IMR-90 (cell line): Measurements from ENCODE around the gene ETHE1. TPM values are rescaled to one million over a fixed set of nuclear protein-coding genes. Genes with fewer than 3 reads are reported as not detected.

Source experiments
- ATAC-seq: fragments of 200-7000 bp; cut with Tn5 transposase; 2 replicates; pipeline ENCODE4 v1.9.1; 2020; ENCODE audit warnings: low read depth, mild to moderate bottlenecking, moderate library complexity
- BruUV-seq: library from RNA; stranded (reverse); fragments of 400-500 nt; replicated peaks from 2 replicates; lab custom pipeline; 2021; lab: Mats Ljungman, UMichigan
- CTCF ChIA-PET: fragments of 300-600 bp; formaldehyde crosslinking; extraction: SDS; loops from one replicate; lab custom pipeline; 2021; ENCODE audit warnings: antibody characterized with exemption; lab: Yijun Ruan, JAX
- POLR2A ChIA-PET: fragments of 300-600 bp; sonication (Branson Sonifier 250); formaldehyde crosslinking; loops from one replicate; lab custom pipeline; 2022; ENCODE audit warnings: antibody characterized with exemption; ENCODE audit not compliant: unreplicated experiment; lab: Charles Lee
- DNase-seq: peaks from one replicate; pipeline ENCODE4 v3.0.0; 2013
- H2AFZ ChIP-seq: replicated peaks from 2 replicates; pipeline ENCODE3; 2013; ENCODE audit warnings: low read length, mild to moderate bottlenecking; ENCODE audit not compliant: poor library complexity
- H2AK5ac ChIP-seq: 2 replicates; pipeline ENCODE4 v1.6.1; 2013; ENCODE audit warnings: low read depth, low read length, inconsistent platforms
- H2AK9ac ChIP-seq: replicated peaks from 2 replicates; pipeline ENCODE3; 2013; ENCODE audit warnings: mild to moderate bottlenecking, low read depth, low read length, moderate library complexity; ENCODE audit not compliant: poor library complexity
- H2BK120ac ChIP-seq: 2 replicates; pipeline ENCODE4 v1.6.1; 2013; ENCODE audit warnings: low read depth, low read length, inconsistent platforms
- H2BK15ac ChIP-seq: 3 replicates; pipeline ENCODE4 v1.6.1; 2013; ENCODE audit warnings: low read depth, low read length, inconsistent platforms
- H2BK20ac ChIP-seq: 2 replicates; pipeline ENCODE4 v1.6.1; 2013; ENCODE audit warnings: low read depth, mild to moderate bottlenecking, inconsistent platforms, low read length, moderate library complexity
- H2BK5ac ChIP-seq: 2 replicates; pipeline ENCODE4 v1.6.1; 2013; ENCODE audit warnings: mild to moderate bottlenecking, low read depth, low read length, inconsistent platforms; ENCODE audit not compliant: poor library complexity, severe bottlenecking
- H3K14ac ChIP-seq: replicated peaks from 2 replicates; pipeline ENCODE4 v1.6.1; 2013; ENCODE audit warnings: low read depth, low read length, inconsistent platforms
- H3K18ac ChIP-seq: 2 replicates; pipeline ENCODE4 v1.6.1; 2013; ENCODE audit warnings: low read depth, low read length, control low read depth
- H3K23ac ChIP-seq: 2 replicates; pipeline ENCODE4 v1.6.1; 2013; ENCODE audit warnings: low read depth, low read length, inconsistent platforms
- H3K27ac ChIP-seq: 2 replicates; pipeline ENCODE4 v1.5.1; 2013; ENCODE audit warnings: mild to moderate bottlenecking, control low read depth, low read length; ENCODE audit not compliant: insufficient read depth
- H3K27me3 ChIP-seq: 2 replicates; pipeline ENCODE4 v1.6.1; 2013; ENCODE audit warnings: low read length; ENCODE audit not compliant: control insufficient read depth, insufficient read depth
- H3K36me3 ChIP-seq: 2 replicates; pipeline ENCODE4 v1.6.1; 2013; ENCODE audit warnings: low read length, mixed read lengths; ENCODE audit not compliant: control insufficient read depth, insufficient read depth
- H3K4ac ChIP-seq: 2 replicates; pipeline ENCODE4 v1.6.1; 2013; ENCODE audit warnings: low read depth, low read length, inconsistent platforms
- H3K4me1 ChIP-seq: 2 replicates; pipeline ENCODE4 v1.6.1; 2013; ENCODE audit warnings: low read length, mixed read lengths; ENCODE audit not compliant: control insufficient read depth, insufficient read depth
- H3K4me2 ChIP-seq: 2 replicates; pipeline ENCODE4 v1.6.1; 2013; ENCODE audit warnings: low read depth, mild to moderate bottlenecking, control low read depth, low read length, moderate library complexity
- H3K4me3 ChIP-seq: 2 replicates; pipeline ENCODE4 v1.5.1; 2013; ENCODE audit warnings: low read depth, mild to moderate bottlenecking, control low read depth, low read length, moderate library complexity; ENCODE audit not compliant: insufficient read depth
- H3K56ac ChIP-seq: 2 replicates; pipeline ENCODE4 v1.6.1; 2013; ENCODE audit warnings: low read length, inconsistent platforms; ENCODE audit not compliant: insufficient read depth; ENCODE audit errors: extremely low read depth
- H3K79me1 ChIP-seq, 2 experiments: 2 replicates each; pipeline ENCODE4 v1.6.1; 2013; ENCODE audit warnings: low read length in 2 of 2, inconsistent platforms in 1 of 2, low read depth in 1 of 2
- H3K9ac ChIP-seq: 2 replicates; pipeline ENCODE4 v1.6.1; 2013; ENCODE audit warnings: low read depth, low read length, control low read depth
- H3K9me1 ChIP-seq: 2 replicates; pipeline ENCODE4 v1.6.1; 2013; ENCODE audit warnings: low read length, inconsistent platforms; ENCODE audit not compliant: insufficient read depth
- H3K9me3 ChIP-seq: 2 replicates; pipeline ENCODE4 v1.6.1; 2013; ENCODE audit warnings: low read length; ENCODE audit not compliant: control insufficient read depth, insufficient read depth
- H4K20me1 ChIP-seq: 2 replicates; pipeline ENCODE4 v1.6.1; 2013; ENCODE audit warnings: low read length, inconsistent platforms; ENCODE audit not compliant: insufficient read depth
- H4K5ac ChIP-seq: 2 replicates; pipeline ENCODE4 v1.6.1; 2013; ENCODE audit warnings: mild to moderate bottlenecking, low read depth, low read length, control low read depth
- H4K8ac ChIP-seq, 2 experiments: 2 replicates each; pipeline ENCODE4 v1.6.1; 2013; ENCODE audit warnings: low read depth in 2 of 2, low read length in 2 of 2, control low read depth in 1 of 2, inconsistent platforms in 1 of 2
- H4K91ac ChIP-seq: 2 replicates; pipeline ENCODE4 v1.6.1; 2013; ENCODE audit warnings: low read depth, low read length, inconsistent platforms; ENCODE audit not compliant: insufficient read depth
- BHLHE40 ChIP-seq: fragments of 150-350 bp; IDR thresholded peaks from 2 replicates; pipeline ENCODE4 v1.6.1; 2016; ENCODE audit warnings: mild to moderate bottlenecking, low read depth, low read length
- CEBPB ChIP-seq: IDR thresholded peaks from 2 replicates; pipeline ENCODE4 v1.6.1; 2012; ENCODE audit warnings: low read depth, low read length, improper control_type of control experiment
- FOS ChIP-seq: fragments of 150-350 bp; IDR thresholded peaks from 2 replicates; pipeline ENCODE4 v1.6.1; 2016; ENCODE audit warnings: low read depth, low read length
- MAFK ChIP-seq: IDR thresholded peaks from 2 replicates; pipeline ENCODE4 v1.6.1; 2012; ENCODE audit warnings: low read depth, low read length, improper control_type of control experiment
- MXI1 ChIP-seq: IDR thresholded peaks from 2 replicates; pipeline ENCODE4 v1.6.1; 2012; ENCODE audit warnings: low read depth, mild to moderate bottlenecking, low read length, moderate library complexity, borderline replicate concordance
- RAD21 ChIP-seq: IDR thresholded peaks from 2 replicates; pipeline ENCODE4 v1.6.1; 2012; ENCODE audit warnings: low read length, improper control_type of control experiment
- RCOR1 ChIP-seq: IDR thresholded peaks from 2 replicates; pipeline ENCODE4 v1.6.1; 2012; ENCODE audit warnings: mild to moderate bottlenecking, low read length, improper control_type of control experiment; ENCODE audit not compliant: insufficient replicate concordance
- RFX5 ChIP-seq: IDR thresholded peaks from 2 replicates; pipeline ENCODE4 v1.8.0; 2012; ENCODE audit warnings: low read depth, mild to moderate bottlenecking, low read length, moderate library complexity
- SMC3 ChIP-seq: fragments of 150-350 bp; IDR thresholded peaks from 2 replicates; pipeline ENCODE4 v1.6.1; 2016; ENCODE audit warnings: low read depth, mild to moderate bottlenecking, antibody characterized with exemption, low read length, moderate library complexity
- WGBS, 2 experiments: methylation state at CpG; one replicate each; pipeline versions ENCODE4 v1.1.5 to v1.1.7; 2013; ENCODE audit warnings: missing lambda C conversion rate in 2 of 2; ENCODE audit not compliant: insufficient read length in 1 of 2; ENCODE audit errors: extremely low coverage in 2 of 2; 5-methylcytosine and 5-hydroxymethylcytosine counted together
- dilution Hi-C: fragments of 300-500 bp; cut with HindIII; formaldehyde crosslinking; loops from one replicate; pipeline ENCODE4 v1.14.3; 2018; ENCODE audit warnings: low sequenced_read_pairs; ENCODE audit not compliant: unreplicated experiment
- in situ Hi-C: fragments of 300-500 bp; cut with MboI; formaldehyde crosslinking; loops from 3 replicates; pipeline ENCODE4 v1.14.3; 2019; ENCODE audit warnings: low sequenced_read_pairs, inconsistent platforms, mixed read lengths
- intact Hi-C: fragments of 100-400 bp; cut with micrococcal nuclease; formaldehyde crosslinking; loops from 2 replicates; pipeline ENCODE4 v1.10.0; 2022
- polyA plus RNA-seq, 3 experiments: library from polyadenylated mRNA; depleted of rRNA; stranded (reverse); fragments of >200 nt; gene quantifications; 2 replicates each; pipeline ENCODE4 v1.2.3, GENCODE V29; 2012; ENCODE audit warnings: low replicate concordance in 1 of 3
- total RNA-seq: library from RNA; depleted of rRNA; stranded (reverse); fragments of >200 nt; gene quantifications from 2 replicates; pipeline ENCODE4 v1.2.3, GENCODE V29; 2012
- TF ChIP-seq, protein P1 (sequence below): fragments of 150-350 bp; IDR thresholded peaks from 2 replicates; pipeline ENCODE4 v1.6.1; 2017; ENCODE audit warnings: mild to moderate bottlenecking, antibody characterized with exemption, low read length, low read depth

The ETHE1 gene
- total and polyA plus RNA-seq, 2 of the 4 experiments (the other 2 are of a cell fraction) = 161 to 233 TPM

DNA sequence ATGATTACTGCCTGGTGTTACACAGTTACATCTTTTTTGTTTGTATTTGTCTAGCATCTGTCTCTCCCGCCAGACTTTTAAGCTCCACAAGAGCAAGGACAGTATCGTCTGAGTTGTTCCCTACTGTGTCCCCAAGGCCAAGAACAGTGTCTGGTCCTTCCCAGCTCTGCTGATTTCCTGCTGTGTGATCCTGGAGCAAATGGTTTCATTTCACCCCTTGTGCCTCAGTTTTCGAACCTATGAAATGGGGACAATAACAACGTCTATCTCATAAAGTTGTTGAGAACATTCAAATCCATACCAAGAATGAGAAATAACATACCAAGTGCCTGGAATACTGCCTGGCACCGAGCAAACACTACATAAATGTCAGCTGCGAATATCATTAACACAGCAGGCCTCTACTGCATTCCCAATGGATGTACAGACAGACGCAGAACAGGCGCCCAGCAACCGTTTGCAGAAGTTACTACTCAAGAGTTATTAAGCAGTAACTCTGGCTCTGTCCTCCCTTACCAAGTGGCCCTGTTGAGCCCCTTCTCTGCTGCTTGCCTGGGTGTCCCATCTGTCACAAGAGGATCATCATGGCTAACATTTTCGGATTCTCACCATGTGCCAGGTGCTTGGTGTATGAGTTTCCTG lies 36.9 kb upstream of the ETHE1 start (continued):
- no peak for TF ChIP-seq MAFK

DNA sequence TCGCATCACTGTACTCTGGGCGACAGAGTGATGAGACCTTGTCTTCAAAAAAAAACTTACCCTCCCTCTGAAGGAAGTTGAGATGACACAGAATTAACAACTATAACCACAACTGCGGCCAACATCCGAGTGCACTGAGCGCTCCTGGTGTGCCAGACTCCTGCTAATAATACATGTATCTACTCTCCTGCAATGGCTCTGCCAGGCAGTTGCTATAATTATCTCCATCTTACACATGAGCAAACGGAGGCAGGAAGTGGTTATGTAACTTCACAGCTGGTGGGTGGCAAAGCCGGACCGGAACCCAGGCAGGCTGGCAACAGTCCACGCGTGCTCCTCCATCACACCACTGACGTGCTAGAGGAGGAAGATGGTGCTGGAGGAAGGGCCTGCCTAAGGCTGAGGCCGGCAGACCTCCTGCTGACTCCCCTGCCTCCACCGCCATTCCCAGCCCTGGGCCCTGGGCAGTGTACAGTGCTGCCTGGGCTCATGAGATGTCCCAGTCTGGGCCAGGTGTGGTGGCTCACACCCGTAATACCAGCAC lies 35.8 kb upstream of the ETHE1 start:
- Histone ChIP-seq H3K36me3 (peaks cover 9% of the 10 kb centered on the region), H3K18ac (no peak overlapping the region), H3K9me3 (no peaks in the 10 kb centered on the region), H4K5ac (peak overlapping the region; percentile 13; the same call in 1 of the 2 replicates), H4K20me1 (peaks cover 6% of the 10 kb centered on the region; the same call in 1 of the 2 replicates), H2AFZ (peak overlapping the region; percentile 13), H2BK5ac (peak overlapping the region; percentile 90), H3K4ac (peak overlapping the region; percentile 85), H3K27ac (peak overlapping the region; percentile 26; the same call in 1 of the 2 replicates), H3K4me3 (no peak overlapping the region), H3K27me3 (no peaks in the 10 kb centered on the region), H3K23ac (peak overlapping the region; percentile 48; the same call in 1 of the 2 replicates), H3K56ac (no peak overlapping the region), H3K9me1 (peaks cover 29% of the 10 kb centered on the region), H4K91ac (peak overlapping the region; percentile 14; the same call in 1 of the 2 replicates), H2AK9ac (no peak overlapping the region), H2BK15ac (no peak overlapping the region), H3K4me1 (peaks cover 5% of the 10 kb centered on the region), H3K4me2 (no peak overlapping the region), H2BK120ac (peak overlapping the region; percentile 84), H2BK20ac (peak overlapping the region; percentile 47; the same call in 1 of the 2 replicates), H3K14ac (peak overlapping the region; percentile 86; the same call in 1 of the 2 replicates), H4K8ac (peak overlapping the region in 1 of 2 experiments; percentile 41; a peak in 1 of 4 replicates), H3K79me1 (peaks cover 16 to 51% of the 10 kb centered on the region in 2 experiments; a peak in 3 of 4 replicates), H3K9ac (no peak overlapping the region), H2AK5ac (peak overlapping the region; percentile 92; the same call in 1 of the 2 replicates)
- dilution Hi-C loops = no loop called here
- ChIA-PET CTCF (no interaction called here), POLR2A (interaction anchor here (0.6 kb wide), 1 partner anchor 29 kb away, joined by 3 read pairs; no protein-coding TSS in a partner anchor)
- DNase-seq = peak; percentile 76
- no peak for TF ChIP-seq MXI1
- no peak for TF ChIP-seq SMC3
- TF ChIP-seq RFX5 = no peak
- TF ChIP-seq MAFK = no peak
- no peak for TF ChIP-seq RAD21
- TF ChIP-seq, protein P1, sequence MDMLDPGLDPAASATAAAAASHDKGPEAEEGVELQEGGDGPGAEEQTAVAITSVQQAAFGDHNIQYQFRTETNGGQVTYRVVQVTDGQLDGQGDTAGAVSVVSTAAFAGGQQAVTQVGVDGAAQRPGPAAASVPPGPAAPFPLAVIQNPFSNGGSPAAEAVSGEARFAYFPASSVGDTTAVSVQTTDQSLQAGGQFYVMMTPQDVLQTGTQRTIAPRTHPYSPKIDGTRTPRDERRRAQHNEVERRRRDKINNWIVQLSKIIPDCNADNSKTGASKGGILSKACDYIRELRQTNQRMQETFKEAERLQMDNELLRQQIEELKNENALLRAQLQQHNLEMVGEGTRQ = no peak
- no peak for TF ChIP-seq RCOR1
- TF ChIP-seq CEBPB = no peak
- no peak for TF ChIP-seq FOS
- no peak for TF ChIP-seq BHLHE40
- peak; percentile 44 for ATAC-seq
- WGBS, 2 experiments = no CpG with 5 or more reads among the region's 14 CpGs
- in situ Hi-C loops = no loop called here
- no TSS peak for BruUV-seq
- intact Hi-C loops = no loop called here
